K562 (cell line): ENCODE data around the gene GLI3. TPM values are rescaled to one million over a fixed set of nuclear protein-coding genes. Genes with fewer than 3 reads are reported as not detected.

Source experiments
- ATAC-seq: fragments of 200-7000 bp; cut with Tn5 transposase; 3 replicates; pipeline ENCODE4 v1.9.1; 2020; ENCODE audit warnings: moderate library complexity
- BruUV-seq: library from RNA; stranded (reverse); fragments of 400-500 nt; replicated peaks from 2 replicates; lab custom pipeline; 2021; lab: Mats Ljungman, UMichigan
- CTCF ChIA-PET: fragments of 300-600 bp; formaldehyde crosslinking; extraction: SDS; loops from one replicate; lab custom pipeline; 2021; ENCODE audit warnings: low intra/inter-chr PET ratio; lab: Yijun Ruan, JAX
- POLR2A ChIA-PET: fragments of 300-600, 350-650 bp; sonication (Branson Sonifier 250); formaldehyde crosslinking; extraction: SDS; loops from one replicate; lab custom pipeline; 2021; ENCODE audit warnings: antibody characterized with exemption, inconsistent platforms; lab: Yijun Ruan, JAX
- DNase-seq, 4 experiments: peaks; one replicate each; pipeline versions ENCODE4 v3.0.0 to v3.0.0-alpha.2; 2011 to 2018; ENCODE audit warnings: low spot score in 3 of 4, mixed read lengths in 3 of 4; ENCODE audit errors: extremely low read depth in 1 of 4
- FAIRE-seq: peaks from 2 replicates; lab custom pipeline; 2011; peaks lifted over from hg19 to GRCh38; lab: Jason Lieb, UNC
- H2AFZ ChIP-seq: 2 replicates; pipeline ENCODE4 v1.6.0; 2011; ENCODE audit warnings: low read depth, low read length, control low read depth, inconsistent platforms
- H3K27ac ChIP-seq: fragments of 200-600 bp; 3 replicates; pipeline ENCODE4 v1.8.0; 2011; ENCODE audit warnings: low read depth, mild to moderate bottlenecking, control low read depth, inconsistent platforms, low read length, moderate library complexity, mixed read lengths; ENCODE audit errors: extremely low read depth
- H3K27me3 ChIP-seq, 2 experiments: fragments of 300-600 bp in 1 of 2; 2 replicates in 1 of 2; 3 replicates in 1 of 2; pipeline versions ENCODE4 v1.6.0 to v1.8.0; 2011; ENCODE audit warnings: inconsistent platforms in 2 of 2, low read length in 2 of 2, mild to moderate bottlenecking in 1 of 2, mixed read lengths in 1 of 2, moderate library complexity in 1 of 2; ENCODE audit not compliant: control insufficient read depth in 2 of 2, insufficient read depth in 2 of 2
- H3K36me3 ChIP-seq: fragments of 300-600 bp; 3 replicates; pipeline ENCODE4 v1.8.0; 2011; ENCODE audit warnings: mild to moderate bottlenecking, low read length, inconsistent platforms; ENCODE audit not compliant: control insufficient read depth, insufficient read depth
- H3K4me1 ChIP-seq, 2 experiments: fragments of 200-600 bp in 1 of 2; replicated peaks in 1 of 2; 2 replicates in 1 of 2; 3 replicates in 1 of 2; pipeline versions ENCODE4 v1.5.1 to v1.8.0; 2011; ENCODE audit warnings: inconsistent platforms in 2 of 2, low read length in 2 of 2, mild to moderate bottlenecking in 1 of 2, mixed read lengths in 1 of 2, moderate library complexity in 1 of 2; ENCODE audit not compliant: control insufficient read depth in 2 of 2, insufficient read depth in 2 of 2
- H3K4me2 ChIP-seq: 2 replicates; pipeline ENCODE4 v1.6.1; 2011; ENCODE audit warnings: low read length, control low read depth, inconsistent platforms, mixed read lengths; ENCODE audit not compliant: insufficient read depth
- H3K4me3 ChIP-seq: fragments of 200-600 bp; sonication (generic), shearing (Covaris generic); 2 replicates; pipeline ENCODE4 v1.5.1; 2016; ENCODE audit warnings: control low read depth, inconsistent platforms
- H3K79me2 ChIP-seq: fragments of 200-600 bp; 3 replicates; pipeline ENCODE4 v1.8.0; 2011; ENCODE audit warnings: low read length, inconsistent platforms; ENCODE audit not compliant: control insufficient read depth, insufficient read depth
- H3K9ac ChIP-seq, 2 experiments: 2 replicates each; pipeline versions ENCODE4 v1.6.0 to v1.6.1; 2011; ENCODE audit warnings: low read depth in 2 of 2, low read length in 2 of 2, control low read depth in 1 of 2, inconsistent platforms in 1 of 2, mild to moderate bottlenecking in 1 of 2, mixed read lengths in 1 of 2; ENCODE audit not compliant: insufficient read depth in 1 of 2
- H3K9me1 ChIP-seq: one replicate; pipeline ENCODE4 v1.6.0; 2011; ENCODE audit warnings: inconsistent platforms, mild to moderate bottlenecking, low read length, moderate library complexity; ENCODE audit not compliant: control insufficient read depth, insufficient read depth
- H3K9me3 ChIP-seq: replicated peaks from 2 replicates; pipeline ENCODE4 v1.5.1; 2011; ENCODE audit warnings: low read depth, low read length, inconsistent platforms; ENCODE audit not compliant: control insufficient read depth, insufficient read depth
- H4K20me1 ChIP-seq: replicated peaks from 2 replicates; pipeline ENCODE4 v1.6.1; 2011; ENCODE audit warnings: low read length, inconsistent platforms, mixed read lengths; ENCODE audit not compliant: control insufficient read depth, insufficient read depth
- CHCHD3 ChIP-seq: fragments of 250-450 bp; sonication (Bioruptor Pico); IDR thresholded peaks from 2 replicates; pipeline ENCODE4 v2.1.2; 2022; ENCODE audit warnings: mild to moderate bottlenecking
- FOXP1 ChIP-seq: sonication (generic); formaldehyde crosslinking; IDR thresholded peaks from 2 replicates; pipeline ENCODE4 v1.8.0; 2022; ENCODE audit warnings: mild to moderate bottlenecking, missing genetic modification reagents
- HLTF ChIP-seq: fragments of 450-650 bp; IDR thresholded peaks from 2 replicates; pipeline ENCODE4 v1.6.1; 2016
- HNRNPLL ChIP-seq: fragments of 200-400 bp; formaldehyde crosslinking; IDR thresholded peaks from 2 replicates; pipeline ENCODE4 v1.6.1; 2017; ENCODE audit warnings: low read length, low read depth, mild to moderate bottlenecking; ENCODE audit not compliant: poor library complexity, severe bottlenecking
- PHF8 ChIP-seq: fragments of 200-600 bp; sonication (generic); IDR thresholded peaks from 2 replicates; pipeline ENCODE4 v1.6.1; 2012; ENCODE audit warnings: mixed run types, mild to moderate bottlenecking, inconsistent platforms, low read length, moderate library complexity, borderline replicate concordance
- PTBP1 ChIP-seq: fragments of 200-400 bp; formaldehyde crosslinking; IDR thresholded peaks from 2 replicates; pipeline ENCODE4 v1.6.1; 2017; ENCODE audit warnings: low read depth, low read length
- RBM15 ChIP-seq: fragments of 200-400 bp; formaldehyde crosslinking; IDR thresholded peaks from 2 replicates; pipeline ENCODE4 v1.6.1; 2018; ENCODE audit warnings: mild to moderate bottlenecking, low read length, moderate library complexity; ENCODE audit not compliant: insufficient read depth
- ZNF282 ChIP-seq: sonication (generic); formaldehyde crosslinking; IDR thresholded peaks from 2 replicates; pipeline ENCODE4 v1.8.1; 2023; ENCODE audit warnings: missing genetic modification reagents
- WGBS: fragments of 100-300 bp; shearing (Covaris generic); methylation state at CpG from one replicate; pipeline ENCODE4 v1.1.6; 2016; ENCODE audit warnings: low coverage, mixed read lengths; ENCODE audit not compliant: insufficient coverage; ENCODE audit errors: missing lambda C conversion rate; 5-methylcytosine and 5-hydroxymethylcytosine counted together
- in situ Hi-C: fragments of 300-500 bp; cut with MboI; formaldehyde crosslinking; loops from 4 replicates; pipeline ENCODE4 v1.15.0; 2018; ENCODE audit warnings: inconsistent platforms, mixed read lengths
- intact Hi-C: fragments of 100-400 bp; cut with micrococcal nuclease; formaldehyde crosslinking; loops from 2 replicates; pipeline ENCODE4 v1.14.2; 2022
- polyA plus RNA-seq, 8 experiments: library from polyadenylated mRNA; depleted of rRNA in 4 of 8; stranded (reverse) in 5 of 8; unstranded in 3 of 8; fragments of >200 nt; fragmentation: Nextera tagmentation in 2 of 8; fragmentation: Illumina TruSeq in 1 of 8; extraction: Ambion mirVana in 2 of 8; extraction: Trizol in 1 of 8; gene quantifications; 2 replicates each; pipeline versions ENCODE4 v1.2.1 to v1.2.3, GENCODE V29; 2011 to 2014; ENCODE audit warnings: inconsistent platforms in 1 of 8, missing spikeins in 1 of 8
- total RNA-seq, 7 experiments: library from RNA; depleted of rRNA in 6 of 7; stranded (reverse); fragments of >200 nt in 6 of 7; fragmentation: Illumina TruSeq in 2 of 7; extraction: Trizol in 2 of 7; gene quantifications; 2 replicates each; pipeline versions ENCODE4 v1.2.1 to v1.2.3, GENCODE V29; 2011 to 2021; ENCODE audit warnings: low replicate concordance in 1 of 7
- TF ChIP-seq, protein P1 (sequence below): fragments of 450-650 bp; formaldehyde crosslinking; IDR thresholded peaks from 2 replicates; pipeline ENCODE4 v1.4.0; 2020; ENCODE audit warnings: mild to moderate bottlenecking, moderate library complexity
- TF ChIP-seq, protein P2 (sequence below): fragments of 450-650 bp; conservative IDR thresholded peaks from 2 replicates; pipeline ENCODE4 v1.6.1; 2016; ENCODE audit warnings: missing genetic modification characterization, low read depth, mild to moderate bottlenecking, control low read depth, missing compliant biosample characterization
- TF ChIP-seq, protein P3 (sequence below): fragments of 450-650 bp; IDR thresholded peaks from 2 replicates; pipeline ENCODE4 v1.6.1; 2017; ENCODE audit warnings: mild to moderate bottlenecking, moderate library complexity

The GLI3 gene
- total and polyA plus RNA-seq, 9 of the 15 experiments (the other 6 are each of a cell fraction or from before 2014, with no cell fraction given), result 0.01 to 0.18 (median 0.07) TPM; not detected in 6

DNA sequence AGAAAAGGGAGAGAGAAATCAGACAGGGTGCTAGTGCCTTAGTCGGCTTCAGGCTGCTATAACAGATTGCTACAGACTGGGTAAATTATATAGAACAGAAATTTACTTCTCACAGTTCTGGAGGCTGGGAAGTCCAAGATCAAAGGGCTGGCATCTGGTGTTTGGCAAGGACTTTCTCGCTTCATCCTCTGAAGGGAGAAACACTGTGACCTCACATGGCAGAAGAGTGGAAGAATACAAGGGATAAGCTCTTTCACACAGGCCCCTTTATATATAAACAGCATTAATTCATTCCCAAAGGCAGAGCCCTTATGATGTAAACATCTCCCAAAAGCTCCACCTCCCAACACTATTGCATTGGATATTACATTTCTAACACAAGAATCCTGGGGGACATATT is 298.6 kb downstream of the GLI3 start:
- no peak overlapping the region for H3K9ac ChIP-seq
- H3K9me1 ChIP-seq, result no peaks in the 10 kb centered on the region
- FAIRE-seq (no peak), DNase-seq (no peak), ATAC-seq (no peak)
- POLR2A ChIA-PET, result interaction anchor here (0.6 kb wide), 1 partner anchor 9 kb away, joined by 4 read pairs; no protein-coding TSS in a partner anchor
- H3K27ac ChIP-seq, result no peak overlapping the region
- H3K79me2 ChIP-seq, result no peaks in the 10 kb centered on the region
- H3K27me3 ChIP-seq, result peaks cover 0 to 10% of the 10 kb centered on the region in 2 experiments; a peak in 1 of 5 replicates
- TF ChIP-seq HLTF, result no peak
- H3K9me3 ChIP-seq, result no peaks in the 10 kb centered on the region
- no peaks in the 10 kb centered on the region for H3K36me3 ChIP-seq
- H2AFZ ChIP-seq, result no peak overlapping the region
- no peaks in the 10 kb centered on the region for H4K20me1 ChIP-seq
- WGBS, result 0% methylated on average over 2 of the region's 2 CpGs
- intact Hi-C loops (no loop called here), in situ Hi-C loops (loop anchor here (25.0 kb wide), 2 partner anchors 899 to 1899 kb away; no protein-coding TSS in a partner anchor)
- H3K4me2 ChIP-seq, result no peak overlapping the region
- H3K4me1 ChIP-seq, result peaks cover 0 to 4% of the 10 kb centered on the region in 2 experiments; a peak in 2 of 5 replicates
- no TSS peak for BruUV-seq
- H3K4me3 ChIP-seq, result no peak overlapping the region
- CTCF ChIA-PET, result no interaction called here

DNA sequence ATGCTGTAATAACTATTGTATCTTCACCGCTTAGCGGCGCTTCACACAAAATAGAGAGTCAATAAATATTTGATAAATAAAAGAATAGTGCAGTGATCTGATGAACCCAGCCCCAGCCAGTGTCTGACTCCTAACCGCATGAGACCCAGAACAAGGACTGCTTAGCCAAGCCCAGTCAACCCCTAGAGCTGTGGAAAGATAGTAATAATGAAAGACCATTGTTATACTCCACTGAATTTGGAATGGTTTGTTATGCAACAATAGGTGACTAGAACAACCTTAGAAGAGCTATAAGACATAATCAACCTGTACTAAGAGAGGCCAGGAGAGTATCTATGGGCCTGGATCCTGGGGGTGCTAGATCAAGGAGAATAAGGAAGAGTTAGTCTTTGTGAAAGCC is 303.6 kb downstream of the GLI3 start:
- 0% methylated on average over 4 of the region's 4 CpGs for WGBS
- no peak for TF ChIP-seq PTBP1
- TF ChIP-seq, protein P1, sequence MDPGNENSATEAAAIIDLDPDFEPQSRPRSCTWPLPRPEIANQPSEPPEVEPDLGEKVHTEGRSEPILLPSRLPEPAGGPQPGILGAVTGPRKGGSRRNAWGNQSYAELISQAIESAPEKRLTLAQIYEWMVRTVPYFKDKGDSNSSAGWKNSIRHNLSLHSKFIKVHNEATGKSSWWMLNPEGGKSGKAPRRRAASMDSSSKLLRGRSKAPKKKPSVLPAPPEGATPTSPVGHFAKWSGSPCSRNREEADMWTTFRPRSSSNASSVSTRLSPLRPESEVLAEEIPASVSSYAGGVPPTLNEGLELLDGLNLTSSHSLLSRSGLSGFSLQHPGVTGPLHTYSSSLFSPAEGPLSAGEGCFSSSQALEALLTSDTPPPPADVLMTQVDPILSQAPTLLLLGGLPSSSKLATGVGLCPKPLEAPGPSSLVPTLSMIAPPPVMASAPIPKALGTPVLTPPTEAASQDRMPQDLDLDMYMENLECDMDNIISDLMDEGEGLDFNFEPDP (CRISPR knock-in tag), result no peak
- no peak for TF ChIP-seq CHCHD3 (CRISPR knock-in tag)
- TF ChIP-seq, protein P2, sequence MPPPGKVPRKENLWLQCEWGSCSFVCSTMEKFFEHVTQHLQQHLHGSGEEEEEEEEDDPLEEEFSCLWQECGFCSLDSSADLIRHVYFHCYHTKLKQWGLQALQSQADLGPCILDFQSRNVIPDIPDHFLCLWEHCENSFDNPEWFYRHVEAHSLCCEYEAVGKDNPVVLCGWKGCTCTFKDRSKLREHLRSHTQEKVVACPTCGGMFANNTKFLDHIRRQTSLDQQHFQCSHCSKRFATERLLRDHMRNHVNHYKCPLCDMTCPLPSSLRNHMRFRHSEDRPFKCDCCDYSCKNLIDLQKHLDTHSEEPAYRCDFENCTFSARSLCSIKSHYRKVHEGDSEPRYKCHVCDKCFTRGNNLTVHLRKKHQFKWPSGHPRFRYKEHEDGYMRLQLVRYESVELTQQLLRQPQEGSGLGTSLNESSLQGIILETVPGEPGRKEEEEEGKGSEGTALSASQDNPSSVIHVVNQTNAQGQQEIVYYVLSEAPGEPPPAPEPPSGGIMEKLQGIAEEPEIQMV (tag), result no peak
- TF ChIP-seq, protein P3, sequence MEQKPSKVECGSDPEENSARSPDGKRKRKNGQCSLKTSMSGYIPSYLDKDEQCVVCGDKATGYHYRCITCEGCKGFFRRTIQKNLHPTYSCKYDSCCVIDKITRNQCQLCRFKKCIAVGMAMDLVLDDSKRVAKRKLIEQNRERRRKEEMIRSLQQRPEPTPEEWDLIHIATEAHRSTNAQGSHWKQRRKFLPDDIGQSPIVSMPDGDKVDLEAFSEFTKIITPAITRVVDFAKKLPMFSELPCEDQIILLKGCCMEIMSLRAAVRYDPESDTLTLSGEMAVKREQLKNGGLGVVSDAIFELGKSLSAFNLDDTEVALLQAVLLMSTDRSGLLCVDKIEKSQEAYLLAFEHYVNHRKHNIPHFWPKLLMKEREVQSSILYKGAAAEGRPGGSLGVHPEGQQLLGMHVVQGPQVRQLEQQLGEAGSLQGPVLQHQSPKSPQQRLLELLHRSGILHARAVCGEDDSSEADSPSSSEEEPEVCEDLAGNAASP, result no peak
- no peak for TF ChIP-seq RBM15
- TF ChIP-seq ZNF282 (CRISPR knock-in tag), result no peak
- TF ChIP-seq PHF8, result no peak
- TF ChIP-seq FOXP1 (CRISPR knock-in tag), result no peak
- no peak for TF ChIP-seq HNRNPLL

More for the DNA sequence above, 303.6 kb downstream of the GLI3 start:
- H3K27ac ChIP-seq, result no peak overlapping the region
- no peaks in the 10 kb centered on the region for H3K27me3 ChIP-seq
- no peak overlapping the region for H2AFZ ChIP-seq
- no peaks in the 10 kb centered on the region for H3K9me3 ChIP-seq
- BruUV-seq, result no TSS peak
- no peak overlapping the region for H3K4me2 ChIP-seq
- intact Hi-C loops (no loop called here), in situ Hi-C loops (loop anchor here (25.0 kb wide), 2 partner anchors 904 to 1904 kb away; no protein-coding TSS in a partner anchor)
- CTCF ChIA-PET, result no interaction called here
- H3K79me2 ChIP-seq, result no peaks in the 10 kb centered on the region
- no peak for ATAC-seq
- no peak for FAIRE-seq
- no peaks in the 10 kb centered on the region for H3K4me1 ChIP-seq
- POLR2A ChIA-PET, result interaction anchor here (0.8 kb wide), 1 partner anchor 16 kb away, joined by 3 read pairs; no protein-coding TSS in a partner anchor
- H3K4me3 ChIP-seq, result no peak overlapping the region
- no peak overlapping the region for H3K9ac ChIP-seq
- H3K9me1 ChIP-seq, result no peaks in the 10 kb centered on the region
- DNase-seq, result no peak
- no peaks in the 10 kb centered on the region for H3K36me3 ChIP-seq
- no peaks in the 10 kb centered on the region for H4K20me1 ChIP-seq
